Measurements from ENCODE around the gene FGD3.
"Not testable (repeated sequence)": the region's sequence is repeated elsewhere in the genome, so short reads cannot be mapped to it uniquely, and the experiment has no call there.

The FGD3 gene

GRCh38 chr9:92947268-92948037 lies at the start of gene FGD3:
Gene FGD3, plus strand, starts transcription at chr9:92947523. Its CDS starts 28,734 bp downstream, at chr9:92976257.
- no peak within 1 kb of the TSS for H3K27ac ChIP-seq
- no peak for TF ChIP-seq CTCF (IDR thresholded peaks at IDR 0.05)
- TF ChIP-seq ZFX (IDR thresholded peaks at IDR 0.05; ENCODE audit: borderline replicate concordance): no peak

GRCh38 chr9:92905137-92905536 lies 42.2 kb upstream of the FGD3 start:
- not testable (repeated sequence) for H3K27ac ChIP-seq

GRCh38 chr9:92911511-92912475 lies 35.5 kb upstream of the FGD3 start:
- TF ChIP-seq CTCF (IDR thresholded peaks at IDR 0.05) (no peak), ZFX (IDR thresholded peaks at IDR 0.05; ENCODE audit: borderline replicate concordance) (no peak)
- H3K27ac ChIP-seq: no peak overlapping the region

GRCh38 chr9:92917176-92917800 lies 30.0 kb upstream of the FGD3 start:
- TF ChIP-seq ZFX (IDR thresholded peaks at IDR 0.05; ENCODE audit: borderline replicate concordance): no peak
- TF ChIP-seq CTCF (IDR thresholded peaks at IDR 0.05): no peak

GRCh38 chr9:92920437-92920836 lies 26.9 kb upstream of the FGD3 start:
- TF ChIP-seq CTCF (IDR thresholded peaks at IDR 0.05) (no peak), ZFX (IDR thresholded peaks at IDR 0.05; ENCODE audit: borderline replicate concordance) (no peak)
- H3K27ac ChIP-seq: no peak overlapping the region

More at GRCh38 chr9:92917176-92917800, 30.0 kb upstream of the FGD3 start:
- no peak overlapping the region for H3K27ac ChIP-seq

- TF ChIP-seq ZFX (IDR thresholded peaks at IDR 0.05; ENCODE audit: borderline replicate concordance): no peak
These were observed 15.7 kb upstream of the FGD3 start for GRCh38 chr9:92931606-92932005.

GRCh38 chr9:92934321-92934720 lies 13.0 kb upstream of the FGD3 start:
- H3K27ac ChIP-seq: no peak overlapping the region
- no peak for TF ChIP-seq ZFX (IDR thresholded peaks at IDR 0.05; ENCODE audit: borderline replicate concordance)
- TF ChIP-seq CTCF (IDR thresholded peaks at IDR 0.05): no peak

More at GRCh38 chr9:92931606-92932005, 15.7 kb upstream of the FGD3 start:
- H3K27ac ChIP-seq: no peak overlapping the region
